ENCODE results near the gene CCL3.
"Not testable (repeated sequence)": the region's sequence is repeated elsewhere in the genome, so short reads cannot be mapped to it uniquely, and the experiment has no call there.

Gene CCL3

DNA sequence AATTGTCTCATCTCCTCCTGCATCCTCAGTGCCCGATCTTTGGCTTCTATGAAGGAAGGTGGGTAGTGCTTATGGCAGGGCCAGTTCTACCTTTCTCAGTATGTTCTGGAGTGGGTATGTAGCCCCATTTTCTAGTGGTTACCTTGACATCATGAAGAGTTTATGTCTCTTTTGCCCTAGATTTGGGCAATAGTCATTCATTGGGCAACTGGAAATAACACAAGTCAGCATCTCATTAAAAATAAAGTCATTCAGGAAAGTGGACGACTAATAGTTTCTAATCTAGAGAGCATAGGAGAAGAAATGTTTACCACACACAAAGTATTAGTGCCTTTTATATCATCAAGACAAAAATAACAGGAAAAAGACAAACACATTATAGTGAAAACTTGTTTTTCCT lies 6.3 kb downstream of the CCL3 start:
- not testable (repeated sequence) for DNase-seq

DNA sequence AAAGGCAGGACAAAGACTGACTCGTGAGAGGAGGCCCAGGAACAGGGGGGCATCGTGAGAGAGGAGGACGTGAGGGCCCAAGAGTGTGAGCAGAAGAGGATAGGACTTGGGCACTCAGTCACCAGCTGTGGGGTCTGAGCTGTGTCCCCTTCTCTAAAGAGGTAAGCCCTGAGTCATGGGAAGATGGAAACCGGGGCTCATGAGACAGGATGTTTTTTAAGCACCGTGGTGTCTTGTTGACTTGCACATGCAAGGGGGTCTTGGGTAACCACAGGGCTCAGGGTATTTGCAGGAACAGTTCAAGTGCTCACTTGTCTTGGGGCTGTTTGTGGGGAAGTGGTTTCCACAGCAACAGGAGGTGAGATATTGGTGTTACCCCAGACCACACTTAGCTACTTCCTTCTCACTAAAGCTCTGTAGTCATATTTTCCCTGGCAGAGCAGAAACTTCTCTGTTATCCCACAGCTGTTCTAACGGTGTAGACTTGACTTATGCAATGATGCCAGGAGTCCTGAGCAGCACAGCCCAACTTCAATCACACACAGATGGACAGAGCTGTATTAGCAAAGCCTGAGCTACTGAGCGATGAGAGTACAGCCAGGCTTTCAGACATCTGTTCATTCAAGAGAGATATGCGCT lies 7.3 kb downstream of the CCL3 start:
- DNase-seq: not testable (repeated sequence)

DNA sequence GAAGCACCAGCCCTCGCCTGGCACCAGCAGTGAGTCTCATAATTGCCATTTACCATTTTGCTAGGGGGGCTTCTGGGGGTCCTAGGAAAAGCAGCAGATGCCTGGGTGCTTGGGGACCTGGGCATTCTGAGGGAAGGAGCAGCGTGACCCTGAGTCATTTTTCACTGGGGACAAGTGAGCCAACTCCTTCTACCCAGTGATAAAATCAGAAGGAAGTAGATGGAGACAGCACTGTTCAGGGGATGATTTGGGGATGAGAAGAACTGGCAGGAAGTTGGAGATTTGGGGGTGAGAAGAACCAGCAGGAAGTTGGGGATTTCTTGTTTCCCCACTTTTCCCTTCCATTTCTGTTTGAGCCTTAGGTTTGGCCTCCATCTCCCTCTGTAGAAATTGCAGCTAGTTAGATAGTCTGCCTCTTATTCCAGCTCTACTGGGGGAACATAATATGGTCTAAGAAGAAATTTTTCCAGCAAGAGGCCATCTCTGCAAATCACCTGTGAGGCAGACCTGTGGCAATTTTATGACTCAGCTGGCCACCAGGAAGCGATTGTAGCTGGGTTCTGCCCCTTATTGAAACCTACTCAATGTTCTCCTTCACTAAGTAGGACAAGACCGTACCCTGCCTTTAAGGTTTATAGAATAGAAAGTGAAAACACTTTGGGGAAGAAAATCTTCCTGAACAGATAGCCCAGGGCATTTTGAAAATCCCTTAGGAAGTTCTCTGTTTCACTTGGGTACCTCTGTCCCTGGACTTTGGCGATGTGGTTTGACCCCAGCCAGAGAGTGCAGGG lies 8.1 kb downstream of the CCL3 start:
- not testable (repeated sequence) for DNase-seq

GRCh38 chr17:36074365-36074764 lies 15.6 kb downstream of the CCL3 start:
- no peak for DNase-seq

DNA sequence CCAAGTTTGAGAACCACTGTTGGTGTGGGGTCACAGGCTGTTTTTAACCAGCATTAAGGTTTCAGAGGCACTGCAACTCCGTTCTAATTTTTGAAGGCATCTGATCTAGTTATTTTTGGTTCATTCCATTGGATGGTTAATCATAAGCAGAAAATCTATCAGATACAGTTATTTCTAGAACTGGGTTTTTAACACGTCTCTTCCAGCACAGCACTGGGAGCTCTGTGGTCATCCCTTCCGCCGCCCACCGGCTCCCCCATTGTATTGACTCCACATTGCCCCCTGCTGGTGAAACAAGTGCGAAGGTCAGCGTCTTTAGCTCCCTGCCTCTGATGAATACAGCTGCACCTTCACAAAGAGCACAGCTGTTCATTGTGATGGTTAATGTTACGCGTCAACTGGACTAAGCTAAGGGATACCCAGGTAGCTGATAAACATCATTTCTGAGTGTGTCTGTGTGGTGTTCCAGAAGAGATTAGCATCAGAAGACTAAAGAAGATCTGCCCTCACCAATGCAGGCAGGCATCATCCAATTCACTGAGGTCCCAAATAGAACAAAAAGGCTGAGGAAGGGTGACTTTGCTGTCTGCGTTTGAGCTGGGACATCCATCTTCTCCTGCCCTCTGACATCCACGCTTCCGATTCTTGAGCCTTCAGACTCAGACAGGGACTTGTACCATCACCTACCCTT lies 17.4 kb downstream of the CCL3 start:
- peak; percentile 17 for DNase-seq

- DNase-seq: no peak
Observed at GRCh38 chr17:36071751-36072150, 18.2 kb downstream of the CCL3 start.

DNA sequence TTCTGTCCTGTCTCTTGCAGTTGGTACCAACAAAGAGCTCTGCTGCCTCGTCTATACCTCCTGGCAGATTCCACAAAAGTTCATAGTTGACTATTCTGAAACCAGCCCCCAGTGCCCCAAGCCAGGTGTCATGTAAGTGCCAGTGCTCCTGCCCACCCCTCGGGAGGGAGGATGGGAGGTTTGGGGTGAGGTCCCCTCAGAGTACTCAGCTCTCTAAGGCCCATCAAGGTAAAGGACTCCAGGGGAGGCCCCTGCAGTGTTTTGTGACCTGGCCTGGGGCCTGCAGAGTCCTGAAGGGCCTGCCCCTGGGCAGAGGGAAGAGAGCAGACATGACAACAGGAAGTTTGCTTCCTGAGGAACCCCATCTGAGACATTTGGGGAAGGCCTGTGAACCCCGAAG lies 19.5 kb downstream of the CCL3 start:
- no peak for DNase-seq

- no peak for DNase-seq
Observed at GRCh38 chr17:36069136-36069535, 20.8 kb downstream of the CCL3 start.

GRCh38 chr17:36068524-36068923 lies 21.4 kb downstream of the CCL3 start:
- no peak for DNase-seq

DNA sequence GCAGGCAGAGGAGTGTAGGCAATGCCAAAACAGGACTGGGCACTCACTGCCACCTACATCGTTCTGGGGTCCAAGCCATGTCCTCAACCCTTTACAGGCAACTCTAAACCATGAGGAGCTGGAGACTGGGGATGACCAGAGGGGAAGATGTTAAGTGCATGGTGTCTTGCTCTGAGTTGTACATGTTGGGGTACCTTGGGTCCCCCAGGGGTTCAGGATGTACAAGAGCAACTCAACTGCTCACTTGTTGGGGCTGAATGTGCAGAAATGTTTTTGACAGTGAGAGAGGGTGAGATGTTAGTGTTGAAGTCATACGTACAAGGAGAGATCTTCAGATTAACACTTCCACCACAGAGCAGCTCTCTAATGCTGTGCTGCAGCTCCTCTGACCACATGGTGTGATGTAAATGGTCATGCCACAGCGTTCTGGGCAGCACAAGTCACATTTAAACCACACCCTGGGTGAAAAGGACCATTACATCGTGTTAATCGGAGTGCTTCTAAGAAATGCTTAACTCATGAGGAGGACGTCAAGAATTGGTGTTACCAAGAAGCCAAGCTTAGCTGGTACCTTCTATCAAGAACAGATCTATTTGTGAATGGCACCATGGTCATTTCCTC lies 23.5 kb downstream of the CCL3 start:
- no peak for DNase-seq

- DNase-seq: no peak
Observed at GRCh38 chr17:36063786-36064541, 26.0 kb downstream of the CCL3 start, which contains the start of gene CCL18. TSS of gene CCL18 (plus strand) at chr17:36064272. CDS start at chr17:36064343, 71 bp downstream.

GRCh38 chr17:36060816-36061215 lies 29.1 kb downstream of the CCL3 start:
- no peak for DNase-seq

DNA sequence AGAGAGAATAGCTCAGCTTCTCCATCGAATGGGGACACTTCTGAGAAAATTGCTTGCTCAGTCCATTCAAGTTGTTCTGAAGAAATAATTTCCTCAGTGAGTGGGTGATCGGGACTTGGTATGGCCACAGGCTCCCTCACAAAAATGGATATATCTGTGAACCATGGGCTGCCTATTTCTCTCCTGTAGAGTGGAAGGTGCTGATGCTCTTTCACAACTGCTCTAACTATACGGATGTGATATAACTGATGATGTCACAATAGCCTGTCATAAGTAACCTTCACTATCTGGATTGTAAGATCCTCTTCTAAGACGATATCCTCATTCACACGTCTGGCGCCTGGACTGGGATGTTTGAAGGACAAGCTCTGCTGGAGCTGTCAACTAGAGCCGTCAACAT lies 30.5 kb downstream of the CCL3 start:
- DNase-seq: no peak

DNA sequence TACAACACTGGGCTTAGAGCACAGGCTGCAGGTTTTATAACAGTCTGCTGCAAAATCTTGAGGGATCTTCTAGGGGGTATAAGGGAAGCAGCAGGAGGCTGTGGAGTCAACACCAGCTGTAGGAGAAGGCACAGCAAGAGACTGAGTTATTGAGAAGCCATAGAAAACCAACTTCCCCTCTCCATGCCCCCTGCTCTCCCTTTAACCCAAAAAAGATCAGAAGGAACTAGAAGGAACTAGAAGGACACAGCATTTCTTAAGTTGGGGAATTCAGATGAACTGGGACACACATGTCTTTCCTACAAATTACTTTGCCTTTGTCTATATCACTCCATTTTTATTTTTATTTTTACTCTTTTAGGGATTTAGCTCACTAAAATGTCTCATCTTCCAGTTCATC lies 32.0 kb downstream of the CCL3 start:
- no peak for DNase-seq

DNA sequence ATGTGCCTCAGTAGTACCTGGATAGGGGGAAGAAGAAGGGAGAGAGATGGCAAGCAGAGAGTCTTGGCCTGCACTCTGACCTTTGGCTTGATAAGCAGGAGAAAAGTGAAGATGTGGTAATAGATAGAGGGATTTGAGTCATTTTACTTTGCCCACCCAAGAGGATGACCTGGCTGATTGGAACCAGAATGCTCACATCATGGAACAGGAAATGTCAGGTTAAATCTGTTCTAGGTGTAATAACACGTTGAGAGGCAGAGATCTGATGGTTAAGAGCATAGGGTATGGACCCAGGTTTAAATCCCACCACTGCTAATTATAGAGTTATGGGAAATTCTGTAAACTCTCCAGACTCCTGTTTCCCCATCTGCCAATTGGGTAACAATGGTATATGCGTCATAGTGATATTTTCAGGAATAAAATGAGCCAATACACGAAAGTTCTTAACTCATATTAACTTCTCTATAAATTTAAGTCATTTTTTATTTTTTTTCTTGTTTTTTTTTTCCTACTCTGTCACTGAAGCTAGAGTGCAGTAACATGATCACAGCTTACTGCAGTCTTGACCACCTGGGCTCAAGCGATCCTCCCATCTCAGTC lies 33.9 kb downstream of the CCL3 start:
- no peak for DNase-seq

DNA sequence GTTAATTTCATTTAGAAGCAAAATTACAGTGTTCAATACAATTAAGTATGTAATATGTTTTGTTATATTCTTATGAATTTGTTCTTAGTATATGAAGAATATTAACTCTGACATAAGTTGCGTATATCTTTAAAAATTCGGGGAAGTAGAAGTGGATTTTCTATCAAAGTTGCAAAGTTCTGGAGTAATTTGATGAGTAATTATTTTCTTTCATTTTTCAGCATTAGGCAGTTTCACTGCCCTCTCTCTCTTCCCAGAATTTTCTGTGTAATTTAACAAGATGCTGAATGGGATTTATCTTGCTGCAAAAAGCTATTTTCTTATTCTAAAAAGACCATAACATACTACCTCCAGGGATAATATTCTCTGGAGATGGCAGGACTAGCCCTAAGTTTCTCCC lies 34.8 kb downstream of the CCL3 start:
- DNase-seq: no peak

DNA sequence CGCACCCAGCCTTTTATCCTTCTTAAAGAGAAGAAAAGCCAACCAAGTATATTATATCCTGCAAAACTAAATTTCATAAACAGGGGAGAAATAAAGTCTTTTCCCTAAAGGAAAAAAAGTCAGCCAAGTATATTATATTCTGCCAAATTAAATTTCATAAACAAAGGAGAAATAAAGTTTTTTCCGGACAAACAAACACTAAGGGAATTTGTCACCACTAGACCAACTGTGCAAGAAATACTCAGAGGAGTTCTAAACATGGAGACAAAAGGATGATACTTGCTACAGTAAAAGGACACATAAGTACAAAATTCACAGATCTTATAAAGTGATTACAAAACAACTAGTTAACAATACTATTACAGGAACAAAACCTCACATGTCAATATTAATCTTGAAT lies 40.3 kb downstream of the CCL3 start:
- DNase-seq: no peak

DNA sequence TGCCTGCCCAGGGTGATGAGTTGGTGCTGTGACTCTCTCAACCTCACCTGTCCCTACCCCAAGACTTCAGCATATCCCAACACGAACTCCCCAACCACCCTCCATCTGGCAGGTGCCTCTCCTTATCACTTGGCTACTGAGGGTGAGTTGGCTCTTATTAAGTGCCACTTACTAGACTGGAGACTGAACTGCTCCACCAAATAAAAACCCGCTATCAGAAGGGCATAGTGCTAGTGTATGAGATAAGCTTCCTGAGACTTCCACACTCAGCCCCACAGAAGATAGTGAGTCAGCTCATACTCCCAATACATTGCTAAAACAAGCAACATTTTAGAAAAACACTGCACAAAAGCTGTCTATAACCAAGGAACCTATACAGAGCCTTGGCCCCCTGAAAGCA lies 41.9 kb downstream of the CCL3 start:
- no peak for DNase-seq
